GM21528 (cell line): ENCODE data around the gene FAM83C.

Experiments
- ATAC-seq: cut with Tn5 transposase; IDR thresholded peaks from one replicate; pipeline ENCODE4 v1.9.1; 2021; ENCODE audit warnings: mild to moderate bottlenecking, moderate library complexity; ENCODE audit not compliant: unreplicated experiment, low FRiP score

FAM83C gene

DNA sequence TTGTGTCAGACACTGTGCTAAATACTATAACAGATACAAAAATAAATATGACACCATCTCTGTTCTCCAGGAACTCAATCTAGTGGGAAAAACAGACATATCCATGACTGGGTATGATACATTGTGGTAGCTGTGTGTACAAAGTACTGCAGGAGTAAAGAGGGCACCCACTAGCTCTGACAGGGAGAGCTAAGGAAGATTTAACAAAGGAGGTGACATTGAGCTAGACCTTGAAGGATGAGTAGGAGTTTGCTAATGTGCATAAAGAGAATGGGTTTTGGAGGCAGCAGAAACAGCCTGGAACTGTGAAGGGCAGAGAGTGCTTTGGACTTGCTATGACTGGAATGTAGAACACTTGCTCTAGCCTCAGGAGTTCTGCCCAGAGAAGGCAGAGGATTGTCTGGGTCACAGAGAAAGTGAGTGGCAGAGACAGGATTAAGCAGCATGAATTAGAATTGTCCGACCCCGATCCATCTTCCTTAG, 51.4 kb downstream of the FAM83C start:
- no peak for ATAC-seq

DNA sequence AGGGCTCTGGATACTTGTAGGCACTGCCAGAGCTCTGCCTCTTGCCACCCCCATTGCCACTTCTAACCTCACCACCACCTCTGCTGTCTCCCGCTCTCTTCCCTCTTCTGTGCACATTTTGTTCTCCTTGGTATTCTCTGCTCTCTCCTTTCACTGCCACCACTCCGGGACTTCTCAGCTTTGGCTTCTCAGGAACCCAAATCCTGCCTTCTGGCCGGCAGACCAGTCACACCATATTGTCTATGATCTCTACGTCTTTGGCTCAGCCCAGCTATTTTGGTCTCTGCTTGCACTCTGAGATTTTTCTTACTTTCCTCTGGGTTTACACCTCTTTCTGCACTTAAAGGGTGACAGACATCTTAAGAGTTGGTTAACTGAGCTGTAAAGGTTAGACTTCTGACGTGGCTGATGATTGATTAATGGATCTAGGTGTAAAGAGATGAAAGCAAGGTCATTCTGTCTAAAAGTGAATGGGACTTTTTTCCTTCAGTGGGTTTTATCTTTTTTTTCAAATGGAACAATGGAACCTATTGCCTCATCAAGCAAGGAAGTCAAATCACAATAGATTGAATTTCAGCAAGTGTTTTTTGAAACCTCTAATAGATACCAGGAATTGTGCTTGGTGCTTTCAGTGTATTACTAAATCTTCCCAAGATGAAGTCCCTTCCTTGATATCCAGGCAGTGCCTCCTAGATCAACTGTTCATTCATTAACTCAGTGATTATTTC, 52.0 kb downstream of the FAM83C start:
- no peak for ATAC-seq

- no peak for ATAC-seq
These were observed 53.5 kb downstream of the FAM83C start for GRCh38 chr20:35238735-35239134.

GRCh38 chr20:35238170-35238569, 54.1 kb downstream of the FAM83C start:
- no peak for ATAC-seq

DNA sequence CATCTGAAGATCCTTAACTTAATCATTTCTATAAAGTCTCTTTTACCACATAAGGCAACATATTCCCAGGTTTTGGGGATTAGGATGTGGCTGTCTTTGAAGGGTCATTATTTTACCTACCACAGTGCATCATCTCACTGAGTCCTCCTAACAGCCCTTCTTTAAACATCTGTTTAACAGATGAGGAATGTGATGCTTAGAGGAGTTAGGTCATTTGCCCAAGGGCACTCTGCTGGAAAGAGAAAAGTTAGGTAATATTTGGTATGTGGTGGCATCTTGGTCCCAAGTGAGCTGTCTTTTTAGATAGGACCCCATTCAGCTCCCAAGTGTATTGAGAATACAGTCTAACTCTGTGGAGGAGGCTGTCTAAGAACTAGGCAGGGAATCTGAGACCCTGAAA, 54.7 kb downstream of the FAM83C start:
- no peak for ATAC-seq

DNA sequence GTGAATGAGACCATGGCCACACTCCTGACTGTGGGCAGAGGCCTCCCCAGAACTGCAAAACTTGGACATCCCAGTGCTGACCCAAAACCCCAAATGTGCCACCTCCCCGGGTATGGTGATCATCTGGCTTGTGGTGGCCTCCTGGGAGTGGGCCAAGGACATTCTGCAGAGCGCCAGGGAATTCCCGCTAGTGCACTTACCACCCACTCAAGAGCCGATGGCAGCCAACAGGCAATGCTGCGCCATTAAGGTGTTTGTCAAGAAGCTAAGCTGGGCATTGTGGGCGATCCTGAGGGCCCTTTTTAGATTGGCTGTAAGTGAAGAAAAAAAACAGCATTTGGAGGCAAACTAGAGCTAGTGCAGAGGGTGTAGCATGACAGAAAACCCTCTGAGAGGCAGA, 56.3 kb downstream of the FAM83C start:
- no peak for ATAC-seq
